GM12878 (cell line): Measurements from ENCODE around the gene PPP1R9B. TPM values are rescaled to one million over a fixed set of nuclear protein-coding genes. Genes with fewer than 3 reads are reported as not detected.

Experiments
- BHLHE40 ChIP-seq, 2 experiments: fragments of 450-650 bp in 1 of 2; IDR thresholded peaks; 2 replicates each; pipeline ENCODE4 v1.6.1; 2011 to 2017; ENCODE audit warnings: low read depth in 2 of 2, borderline replicate concordance in 1 of 2, improper control_type of control experiment in 1 of 2, low read length in 1 of 2, mild to moderate bottlenecking in 1 of 2
- CEBPB ChIP-seq, 2 experiments: fragments of 150-350 bp in 1 of 2; IDR thresholded peaks; 2 replicates each; pipeline ENCODE4 v1.6.1; 2012 to 2014; ENCODE audit warnings: low read depth in 2 of 2, low read length in 2 of 2, borderline replicate concordance in 1 of 2, inconsistent platforms in 1 of 2
- CEBPZ ChIP-seq: fragments of 150-350 bp; IDR thresholded peaks from 2 replicates; pipeline ENCODE4 v1.6.1; 2016; ENCODE audit warnings: low read depth, low read length
- EED ChIP-seq: sonication (generic); IDR thresholded peaks from 2 replicates; pipeline ENCODE4 v1.6.1; 2016; ENCODE audit warnings: antibody characterized with exemption, low read depth
- EZH2 ChIP-seq: IDR thresholded peaks from 2 replicates; pipeline ENCODE4 v1.6.1; 2012; ENCODE audit warnings: low read depth, mild to moderate bottlenecking, control low read depth, inconsistent platforms, low read length, borderline replicate concordance; ENCODE audit not compliant: control insufficient read depth
- FOXM1 ChIP-seq: IDR thresholded peaks from 2 replicates; pipeline ENCODE4 v1.6.1; 2012; ENCODE audit warnings: low read depth, mild to moderate bottlenecking, inconsistent platforms, low read length, moderate library complexity
- IRF5 ChIP-seq: fragments of 450-650 bp; IDR thresholded peaks from 2 replicates; pipeline ENCODE4 v1.6.1; 2017; ENCODE audit warnings: borderline replicate concordance
- JUNB ChIP-seq: IDR thresholded peaks from 2 replicates; pipeline ENCODE4 v1.6.1; 2016; ENCODE audit warnings: antibody characterized with exemption, mild to moderate bottlenecking
- MAX ChIP-seq: IDR thresholded peaks from 2 replicates; pipeline ENCODE4 v1.6.1; 2012; ENCODE audit warnings: low read depth, low read length, improper control_type of control experiment
- MEF2B ChIP-seq: fragments of 450-650 bp; IDR thresholded peaks from 2 replicates; pipeline ENCODE4 v1.6.1; 2018; ENCODE audit warnings: mild to moderate bottlenecking, moderate library complexity; ENCODE audit not compliant: partially characterized antibody, poor library complexity, severe bottlenecking
- MTA2 ChIP-seq: fragments of 450-650 bp; IDR thresholded peaks from 2 replicates; pipeline ENCODE4 v1.6.1; 2016; ENCODE audit warnings: low read depth, mild to moderate bottlenecking, moderate library complexity
- NRF1 ChIP-seq: conservative IDR thresholded peaks from 2 replicates; pipeline ENCODE4 v1.6.1; 2011; ENCODE audit warnings: mild to moderate bottlenecking, low read depth, low read length, improper control_type of control experiment
- POLR2AphosphoS5 ChIP-seq: IDR thresholded peaks from 2 replicates; pipeline ENCODE4 v1.6.1; 2011; ENCODE audit warnings: mild to moderate bottlenecking, low read length, inconsistent platforms
- REST ChIP-seq: IDR thresholded peaks from 2 replicates; pipeline ENCODE4 v1.6.1; 2012; ENCODE audit warnings: mild to moderate bottlenecking, low read depth, low read length
- SMAD5 ChIP-seq: IDR thresholded peaks from 2 replicates; pipeline ENCODE4 v1.6.1; 2016; ENCODE audit warnings: antibody characterized with exemption, low read depth
- STAT3 ChIP-seq: IDR thresholded peaks from 2 replicates; pipeline ENCODE4 v1.6.1; 2011; ENCODE audit warnings: low read depth, low read length, improper control_type of control experiment
- SUPT20H ChIP-seq: IDR thresholded peaks from 2 replicates; pipeline ENCODE4 v1.6.1; 2011; ENCODE audit warnings: low read depth, mild to moderate bottlenecking, low read length, moderate library complexity, borderline replicate concordance; ENCODE audit not compliant: control insufficient read depth
- TAF1 ChIP-seq: IDR thresholded peaks from 2 replicates; pipeline ENCODE4 v1.6.1; 2011; ENCODE audit warnings: mild to moderate bottlenecking, low read depth, low read length, borderline replicate concordance
- ZBTB4 ChIP-seq: fragments of 450-650 bp; formaldehyde crosslinking; IDR thresholded peaks from 2 replicates; pipeline ENCODE4 v1.4.0; 2022; ENCODE audit warnings: mild to moderate bottlenecking, moderate library complexity
- polyA plus RNA-seq, 11 experiments: library from polyadenylated mRNA; depleted of rRNA in 4 of 11; unstranded in 6 of 11; stranded (reverse) in 5 of 11; fragments of >200 nt; fragmentation: Nextera tagmentation in 4 of 11; fragmentation: Illumina TruSeq in 1 of 11; extraction: Ambion mirVana in 4 of 11; extraction: Trizol in 1 of 11; gene quantifications; 1 replicate in 1 of 11; 2 replicates in 10 of 11; pipeline versions ENCODE4 v1.2.1 to v1.2.3, GENCODE V29; 2011 to 2016; ENCODE audit warnings: inconsistent platforms in 2 of 11, missing spikeins in 2 of 11, low read depth in 1 of 11
- total RNA-seq, 4 experiments: library from RNA; depleted of rRNA in 3 of 4; stranded (reverse); fragments of >200 nt in 3 of 4; fragmentation: Illumina TruSeq in 1 of 4; extraction: Trizol in 1 of 4; gene quantifications; 2 replicates each; pipeline versions ENCODE4 v1.2.1 to v1.2.3, GENCODE V29; 2013 to 2021

The PPP1R9B gene
- total and polyA plus RNA-seq, 10 of the 15 experiments (the other 5 are each of a cell fraction or from before 2014, with no cell fraction given), result 0.20 to 107 (median 37.5) TPM

- no peak for TF ChIP-seq ZBTB4 (CRISPR knock-in tag)
- TF ChIP-seq MAX, result peak; percentile 65
- peak; percentile 20 for TF ChIP-seq MEF2B
- no peak for TF ChIP-seq SUPT20H
- no peak for TF ChIP-seq IRF5
- no peak for TF ChIP-seq POLR2AphosphoS5
- peak; percentile 61 to 71; a peak in 2 of 4 replicates for TF ChIP-seq BHLHE40 (IDR thresholded peaks at IDR 0.05; ENCODE audit: borderline replicate concordance in 1 of 2, low read depth in 2 of 2, low read length in 1 of 2)
- no peak for TF ChIP-seq CEBPB (IDR thresholded peaks at IDR 0.05; ENCODE audit: borderline replicate concordance in 1 of 2, low read depth in 2 of 2, low read length in 2 of 2)
- no peak for TF ChIP-seq EZH2
- no peak for TF ChIP-seq NRF1
- TF ChIP-seq STAT3, result no peak
- TF ChIP-seq FOXM1, result no peak
- no peak for TF ChIP-seq MTA2
- peak; percentile 23; the same call in 1 of the 2 replicates for TF ChIP-seq JUNB
- no peak for TF ChIP-seq TAF1
- no peak for TF ChIP-seq SMAD5
- TF ChIP-seq EED, result no peak
- TF ChIP-seq REST, result no peak
- TF ChIP-seq CEBPZ, result no peak
Observed at GRCh38 chr17:50154604-50155003, 4.1 kb upstream of the PPP1R9B start (continued).
